Bronchus fibroblast of lung (primary cell): ENCODE data around the gene TAF1L. TPM values are rescaled to one million over a fixed set of nuclear protein-coding genes. Genes with fewer than 3 reads are reported as not detected.

Experiments used
- total RNA-seq: library from RNA; depleted of rRNA; stranded (reverse); fragments of >200 nt; gene quantifications from 2 replicates; pipeline ENCODE4 v1.2.3, GENCODE V29; 2015

Gene TAF1L
- not detected in 2 replicates for total RNA-seq

GRCh38 chr9:32635362-32635761, at the start of gene TAF1L:
TAF1L (minus strand) TSS chr9:32635669; CDS start chr9:32635579, 90 bp downstream.

Other genes starting within 250 kb of the TAF1L start
- gene RIGI, start 109.5 kb downstream of the TAF1L start, total RNA-seq = 3.4 and 4.4 TPM in 2 replicates
- gene SMIM27, start 83.3 kb downstream of the TAF1L start, total RNA-seq = 6.8 and 7.7 TPM in 2 replicates
- gene TOPORS, start 83.1 kb downstream of the TAF1L start, total RNA-seq = 9.1 and 10.9 TPM in 2 replicates
- 62.3 and 76.0 TPM in 2 replicates for gene NDUFB6, start 62.5 kb downstream of the TAF1L start, total RNA-seq
- gene TMEM215, start 147.9 kb upstream of the TAF1L start, total RNA-seq = not detected in 2 replicates